ENCODE data around the gene CYB561D2.

- no peak for TF ChIP-seq CTCF (IDR thresholded peaks at IDR 0.05)
- no peak for TF ChIP-seq POLR2A (IDR thresholded peaks at IDR 0.05)
- TF ChIP-seq EP300 (IDR thresholded peaks at IDR 0.05), result no peak
Measured at GRCh38 chr3:50318615-50319014, 32.0 kb upstream of the CYB561D2 start.

Data from ovary (tissue), 3 donors.